GM12878 (cell line): ENCODE results near the gene MYO3B. TPM values are rescaled to one million over a fixed set of nuclear protein-coding genes. Genes with fewer than 3 reads are reported as not detected.
A peak's percentile ranks its signal among the peaks of the same experiment; 100 is the strongest.

ENCODE experiments used
- ASH2L ChIP-seq: fragments of 300-600, 200-600 bp; sonication (generic); IDR thresholded peaks from 2 replicates; pipeline ENCODE4 v1.6.1; 2017; ENCODE audit warnings: low read depth, mild to moderate bottlenecking, borderline replicate concordance
- BCL11A ChIP-seq: IDR thresholded peaks from 2 replicates; pipeline ENCODE4 v1.6.1; 2011; ENCODE audit warnings: low read depth, low read length
- BMI1 ChIP-seq: fragments of 450-650 bp; IDR thresholded peaks from 2 replicates; pipeline ENCODE4 v1.6.1; 2016; ENCODE audit warnings: mild to moderate bottlenecking, moderate library complexity, borderline replicate concordance
- GATAD2B ChIP-seq: fragments of 450-650 bp; conservative IDR thresholded peaks from 2 replicates; pipeline ENCODE4 v1.6.1; 2017; ENCODE audit warnings: low read depth, mild to moderate bottlenecking, moderate library complexity
- HDAC6 ChIP-seq: fragments of 200-600 bp; sonication (generic); IDR thresholded peaks from one replicate; pipeline ENCODE4 v1.8.0; 2017; ENCODE audit warnings: antibody characterized with exemption; ENCODE audit not compliant: unreplicated experiment
- IKZF1 ChIP-seq: fragments of 450-650 bp; conservative IDR thresholded peaks from 2 replicates; pipeline ENCODE4 v1.6.1; 2017; ENCODE audit warnings: antibody characterized with exemption, mild to moderate bottlenecking
- KLF5 ChIP-seq: fragments of 450-650 bp; IDR thresholded peaks from 2 replicates; pipeline ENCODE4 v1.6.1; 2014; ENCODE audit warnings: mild to moderate bottlenecking; ENCODE audit not compliant: partially characterized antibody
- MYB ChIP-seq: fragments of 150-350 bp; IDR thresholded peaks from 2 replicates; pipeline ENCODE4 v1.6.1; 2014; ENCODE audit warnings: mild to moderate bottlenecking, low read depth, low read length, borderline replicate concordance
- NFXL1 ChIP-seq: fragments of 450-650 bp; IDR thresholded peaks from 2 replicates; pipeline ENCODE4 v1.6.1; 2017; ENCODE audit warnings: antibody characterized with exemption, mild to moderate bottlenecking, borderline replicate concordance
- POLR2AphosphoS2 ChIP-seq: IDR thresholded peaks from 2 replicates; pipeline ENCODE4 v1.6.1; 2011; ENCODE audit warnings: low read depth, mild to moderate bottlenecking, low read length, improper control_type of control experiment, moderate library complexity
- RBBP5 ChIP-seq: fragments of 200-600 bp; sonication (generic); conservative IDR thresholded peaks from 2 replicates; pipeline ENCODE4 v1.6.1; 2016
- RELA ChIP-seq: fragments of 450-650 bp; IDR thresholded peaks from 2 replicates; pipeline ENCODE4 v1.8.0; 2014; ENCODE audit warnings: borderline replicate concordance; ENCODE audit not compliant: partially characterized antibody
- SREBF1 ChIP-seq: IDR thresholded peaks from 2 replicates; pipeline ENCODE4 v1.6.1; 2012; ENCODE audit warnings: mild to moderate bottlenecking, low read length
- SRF ChIP-seq, 2 experiments: IDR thresholded peaks; 2 replicates each; pipeline ENCODE4 v1.6.1; 2011; ENCODE audit warnings: low read depth in 2 of 2, low read length in 2 of 2, mild to moderate bottlenecking in 1 of 2, moderate library complexity in 1 of 2
- TAF1 ChIP-seq: IDR thresholded peaks from 2 replicates; pipeline ENCODE4 v1.6.1; 2011; ENCODE audit warnings: mild to moderate bottlenecking, low read depth, low read length, borderline replicate concordance
- TCF3 ChIP-seq: IDR thresholded peaks from 2 replicates; pipeline ENCODE4 v1.6.1; 2012; ENCODE audit warnings: low read depth, mild to moderate bottlenecking, low read length, borderline replicate concordance; ENCODE audit not compliant: insufficient read depth
- TCF7 ChIP-seq: IDR thresholded peaks from 2 replicates; pipeline ENCODE4 v1.6.1; 2014; ENCODE audit warnings: antibody characterized with exemption, borderline replicate concordance
- WRNIP1 ChIP-seq: IDR thresholded peaks from 2 replicates; pipeline ENCODE4 v1.6.1; 2011; ENCODE audit warnings: low read depth, low read length, improper control_type of control experiment, borderline replicate concordance
- polyA plus RNA-seq, 11 experiments: library from polyadenylated mRNA; depleted of rRNA in 4 of 11; unstranded in 6 of 11; stranded (reverse) in 5 of 11; fragments of >200 nt; fragmentation: Nextera tagmentation in 4 of 11; fragmentation: Illumina TruSeq in 1 of 11; extraction: Ambion mirVana in 4 of 11; extraction: Trizol in 1 of 11; gene quantifications; 1 replicate in 1 of 11; 2 replicates in 10 of 11; pipeline versions ENCODE4 v1.2.1 to v1.2.3, GENCODE V29; 2011 to 2016; ENCODE audit warnings: inconsistent platforms in 2 of 11, missing spikeins in 2 of 11, low read depth in 1 of 11
- total RNA-seq, 4 experiments: library from RNA; depleted of rRNA in 3 of 4; stranded (reverse); fragments of >200 nt in 3 of 4; fragmentation: Illumina TruSeq in 1 of 4; extraction: Trizol in 1 of 4; gene quantifications; 2 replicates each; pipeline versions ENCODE4 v1.2.1 to v1.2.3, GENCODE V29; 2013 to 2021
- TF ChIP-seq, protein P1 (sequence below): IDR thresholded peaks from 2 replicates; pipeline ENCODE4 v1.6.1; 2011; ENCODE audit warnings: borderline replicate concordance, low read depth, mild to moderate bottlenecking, moderate library complexity, mixed read lengths, low read length; ENCODE audit not compliant: insufficient read depth; ENCODE audit errors: extremely low read length
- TF ChIP-seq, protein P2 (sequence below): fragments of 450-650 bp; IDR thresholded peaks from 2 replicates; pipeline ENCODE4 v1.6.1; 2016; ENCODE audit warnings: mild to moderate bottlenecking, moderate library complexity, borderline replicate concordance
- TF ChIP-seq, protein P3 (sequence below): fragments of 150-350 bp; IDR thresholded peaks from 2 replicates; pipeline ENCODE4 v1.6.1; 2014; ENCODE audit warnings: mild to moderate bottlenecking, low read depth, low read length
- TF ChIP-seq, protein P4 (sequence below): fragments of 450-650 bp; IDR thresholded peaks from 2 replicates; pipeline ENCODE4 v1.6.1; 2018; ENCODE audit warnings: mild to moderate bottlenecking, low read depth, moderate library complexity; ENCODE audit not compliant: partially characterized antibody

The MYO3B gene
- total and polyA plus RNA-seq, 10 of the 15 experiments (the other 5 are each of a cell fraction or from before 2014, with no cell fraction given), result 1.1 to 7.1 (median 2.1) TPM

DNA sequence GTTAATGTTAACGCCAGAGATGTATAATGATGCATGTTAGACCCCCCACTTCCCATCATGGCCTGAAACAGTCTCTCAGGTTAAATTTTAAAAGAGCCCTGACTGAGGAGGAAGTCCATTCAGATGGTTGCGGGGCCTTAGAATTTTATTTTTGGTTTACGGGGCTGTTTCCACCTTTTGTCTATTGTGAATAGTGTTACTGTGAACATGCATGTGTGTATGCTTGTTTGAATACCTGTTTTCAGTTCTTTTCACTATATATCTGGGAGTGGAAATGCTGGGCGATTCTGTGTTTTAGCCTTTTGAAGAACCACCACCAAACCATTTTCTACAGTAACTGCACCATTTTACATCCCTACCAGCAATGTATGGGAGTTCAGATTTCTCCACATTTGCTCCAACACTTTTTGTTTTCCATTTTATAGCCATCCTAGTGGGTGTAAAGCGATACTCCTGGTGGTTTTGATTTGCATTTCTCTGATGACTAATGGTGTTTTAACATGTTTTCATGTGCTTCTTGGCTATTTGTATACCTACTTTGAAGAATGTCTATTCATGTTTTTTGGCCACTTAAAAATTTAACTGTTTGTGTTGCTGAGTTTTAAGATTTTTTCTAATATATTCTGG lies 133.0 kb downstream of the MYO3B start (continued):
- TF ChIP-seq BMI1, result no peak
- TF ChIP-seq RBBP5, result no peak
- TF ChIP-seq SRF (IDR thresholded peaks at IDR 0.05; ENCODE audit: low read depth in 2 of 2, low read length in 2 of 2), result no peak
- TF ChIP-seq, protein P1, sequence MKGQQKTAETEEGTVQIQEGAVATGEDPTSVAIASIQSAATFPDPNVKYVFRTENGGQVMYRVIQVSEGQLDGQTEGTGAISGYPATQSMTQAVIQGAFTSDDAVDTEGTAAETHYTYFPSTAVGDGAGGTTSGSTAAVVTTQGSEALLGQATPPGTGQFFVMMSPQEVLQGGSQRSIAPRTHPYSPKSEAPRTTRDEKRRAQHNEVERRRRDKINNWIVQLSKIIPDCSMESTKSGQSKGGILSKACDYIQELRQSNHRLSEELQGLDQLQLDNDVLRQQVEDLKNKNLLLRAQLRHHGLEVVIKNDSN, result no peak
- TF ChIP-seq WRNIP1, result no peak
- TF ChIP-seq BCL11A, result no peak
- no peak for TF ChIP-seq SREBF1
- TF ChIP-seq, protein P2, sequence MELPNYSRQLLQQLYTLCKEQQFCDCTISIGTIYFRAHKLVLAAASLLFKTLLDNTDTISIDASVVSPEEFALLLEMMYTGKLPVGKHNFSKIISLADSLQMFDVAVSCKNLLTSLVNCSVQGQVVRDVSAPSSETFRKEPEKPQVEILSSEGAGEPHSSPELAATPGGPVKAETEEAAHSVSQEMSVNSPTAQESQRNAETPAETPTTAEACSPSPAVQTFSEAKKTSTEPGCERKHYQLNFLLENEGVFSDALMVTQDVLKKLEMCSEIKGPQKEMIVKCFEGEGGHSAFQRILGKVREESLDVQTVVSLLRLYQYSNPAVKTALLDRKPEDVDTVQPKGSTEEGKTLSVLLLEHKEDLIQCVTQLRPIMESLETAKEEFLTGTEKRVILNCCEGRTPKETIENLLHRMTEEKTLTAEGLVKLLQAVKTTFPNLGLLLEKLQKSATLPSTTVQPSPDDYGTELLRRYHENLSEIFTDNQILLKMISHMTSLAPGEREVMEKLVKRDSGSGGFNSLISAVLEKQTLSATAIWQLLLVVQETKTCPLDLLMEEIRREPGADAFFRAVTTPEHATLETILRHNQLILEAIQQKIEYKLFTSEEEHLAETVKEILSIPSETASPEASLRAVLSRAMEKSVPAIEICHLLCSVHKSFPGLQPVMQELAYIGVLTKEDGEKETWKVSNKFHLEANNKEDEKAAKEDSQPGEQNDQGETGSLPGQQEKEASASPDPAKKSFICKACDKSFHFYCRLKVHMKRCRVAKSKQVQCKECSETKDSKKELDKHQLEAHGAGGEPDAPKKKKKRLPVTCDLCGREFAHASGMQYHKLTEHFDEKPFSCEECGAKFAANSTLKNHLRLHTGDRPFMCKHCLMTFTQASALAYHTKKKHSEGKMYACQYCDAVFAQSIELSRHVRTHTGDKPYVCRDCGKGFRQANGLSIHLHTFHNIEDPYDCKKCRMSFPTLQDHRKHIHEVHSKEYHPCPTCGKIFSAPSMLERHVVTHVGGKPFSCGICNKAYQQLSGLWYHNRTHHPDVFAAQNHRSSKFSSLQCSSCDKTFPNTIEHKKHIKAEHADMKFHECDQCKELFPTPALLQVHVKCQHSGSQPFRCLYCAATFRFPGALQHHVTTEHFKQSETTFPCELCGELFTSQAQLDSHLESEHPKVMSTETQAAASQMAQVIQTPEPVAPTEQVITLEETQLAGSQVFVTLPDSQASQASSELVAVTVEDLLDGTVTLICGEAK, result no peak
- no peak for TF ChIP-seq KLF5
- TF ChIP-seq, protein P3, sequence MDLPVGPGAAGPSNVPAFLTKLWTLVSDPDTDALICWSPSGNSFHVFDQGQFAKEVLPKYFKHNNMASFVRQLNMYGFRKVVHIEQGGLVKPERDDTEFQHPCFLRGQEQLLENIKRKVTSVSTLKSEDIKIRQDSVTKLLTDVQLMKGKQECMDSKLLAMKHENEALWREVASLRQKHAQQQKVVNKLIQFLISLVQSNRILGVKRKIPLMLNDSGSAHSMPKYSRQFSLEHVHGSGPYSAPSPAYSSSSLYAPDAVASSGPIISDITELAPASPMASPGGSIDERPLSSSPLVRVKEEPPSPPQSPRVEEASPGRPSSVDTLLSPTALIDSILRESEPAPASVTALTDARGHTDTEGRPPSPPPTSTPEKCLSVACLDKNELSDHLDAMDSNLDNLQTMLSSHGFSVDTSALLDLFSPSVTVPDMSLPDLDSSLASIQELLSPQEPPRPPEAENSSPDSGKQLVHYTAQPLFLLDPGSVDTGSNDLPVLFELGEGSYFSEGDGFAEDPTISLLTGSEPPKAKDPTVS, result no peak
- TF ChIP-seq TCF3, result no peak
- TF ChIP-seq MYB, result no peak
- no peak for TF ChIP-seq TCF7
- TF ChIP-seq GATAD2B, result no peak
- no peak for TF ChIP-seq ASH2L
- TF ChIP-seq TAF1, result no peak
- TF ChIP-seq POLR2AphosphoS2, result no peak
- no peak for TF ChIP-seq RELA
- TF ChIP-seq, protein P4, sequence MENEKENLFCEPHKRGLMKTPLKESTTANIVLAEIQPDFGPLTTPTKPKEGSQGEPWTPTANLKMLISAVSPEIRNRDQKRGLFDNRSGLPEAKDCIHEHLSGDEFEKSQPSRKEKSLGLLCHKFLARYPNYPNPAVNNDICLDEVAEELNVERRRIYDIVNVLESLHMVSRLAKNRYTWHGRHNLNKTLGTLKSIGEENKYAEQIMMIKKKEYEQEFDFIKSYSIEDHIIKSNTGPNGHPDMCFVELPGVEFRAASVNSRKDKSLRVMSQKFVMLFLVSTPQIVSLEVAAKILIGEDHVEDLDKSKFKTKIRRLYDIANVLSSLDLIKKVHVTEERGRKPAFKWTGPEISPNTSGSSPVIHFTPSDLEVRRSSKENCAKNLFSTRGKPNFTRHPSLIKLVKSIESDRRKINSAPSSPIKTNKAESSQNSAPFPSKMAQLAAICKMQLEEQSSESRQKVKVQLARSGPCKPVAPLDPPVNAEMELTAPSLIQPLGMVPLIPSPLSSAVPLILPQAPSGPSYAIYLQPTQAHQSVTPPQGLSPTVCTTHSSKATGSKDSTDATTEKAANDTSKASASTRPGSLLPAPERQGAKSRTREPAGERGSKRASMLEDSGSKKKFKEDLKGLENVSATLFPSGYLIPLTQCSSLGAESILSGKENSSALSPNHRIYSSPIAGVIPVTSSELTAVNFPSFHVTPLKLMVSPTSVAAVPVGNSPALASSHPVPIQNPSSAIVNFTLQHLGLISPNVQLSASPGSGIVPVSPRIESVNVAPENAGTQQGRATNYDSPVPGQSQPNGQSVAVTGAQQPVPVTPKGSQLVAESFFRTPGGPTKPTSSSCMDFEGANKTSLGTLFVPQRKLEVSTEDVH, result no peak
- TF ChIP-seq IKZF1, result 0 out of 2 replicates have a peak, but pooled peaks have one; percentile 70
- no peak for TF ChIP-seq HDAC6
- no peak for TF ChIP-seq NFXL1
